ENCODE measurements around the gene CAMTA1. TPM values are rescaled to one million over a fixed set of nuclear protein-coding genes. Genes with fewer than 3 reads are reported as not detected.

Gene CAMTA1
- total RNA-seq, 1 donor from 2014 or later: 72.4 TPM

DNA sequence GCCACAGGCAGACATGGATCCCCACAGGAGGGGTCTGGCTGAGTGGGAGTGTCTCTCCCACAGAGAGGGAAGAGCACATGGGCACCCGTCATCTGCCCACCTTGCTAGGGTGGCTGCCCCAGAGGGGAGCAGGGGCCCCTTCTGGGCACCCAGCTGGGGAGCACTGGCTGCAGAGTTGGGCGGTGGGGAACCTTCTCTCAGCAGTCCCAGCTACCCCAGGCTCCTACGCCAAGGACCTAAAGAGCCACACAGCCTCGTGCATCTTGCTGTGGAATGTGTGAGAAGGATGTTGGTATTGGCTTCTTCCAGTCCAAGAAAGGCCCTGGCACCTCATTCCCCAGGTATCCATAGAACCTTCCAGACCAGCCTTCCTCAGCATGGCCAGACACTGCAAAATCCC is 735.2 kb downstream of the CAMTA1 start:
- ATAC-seq: no peak
- intact Hi-C loops (cut with DNase I): no loop called here
- DNase-seq (ENCODE audit: low spot score): no peak

DNA sequence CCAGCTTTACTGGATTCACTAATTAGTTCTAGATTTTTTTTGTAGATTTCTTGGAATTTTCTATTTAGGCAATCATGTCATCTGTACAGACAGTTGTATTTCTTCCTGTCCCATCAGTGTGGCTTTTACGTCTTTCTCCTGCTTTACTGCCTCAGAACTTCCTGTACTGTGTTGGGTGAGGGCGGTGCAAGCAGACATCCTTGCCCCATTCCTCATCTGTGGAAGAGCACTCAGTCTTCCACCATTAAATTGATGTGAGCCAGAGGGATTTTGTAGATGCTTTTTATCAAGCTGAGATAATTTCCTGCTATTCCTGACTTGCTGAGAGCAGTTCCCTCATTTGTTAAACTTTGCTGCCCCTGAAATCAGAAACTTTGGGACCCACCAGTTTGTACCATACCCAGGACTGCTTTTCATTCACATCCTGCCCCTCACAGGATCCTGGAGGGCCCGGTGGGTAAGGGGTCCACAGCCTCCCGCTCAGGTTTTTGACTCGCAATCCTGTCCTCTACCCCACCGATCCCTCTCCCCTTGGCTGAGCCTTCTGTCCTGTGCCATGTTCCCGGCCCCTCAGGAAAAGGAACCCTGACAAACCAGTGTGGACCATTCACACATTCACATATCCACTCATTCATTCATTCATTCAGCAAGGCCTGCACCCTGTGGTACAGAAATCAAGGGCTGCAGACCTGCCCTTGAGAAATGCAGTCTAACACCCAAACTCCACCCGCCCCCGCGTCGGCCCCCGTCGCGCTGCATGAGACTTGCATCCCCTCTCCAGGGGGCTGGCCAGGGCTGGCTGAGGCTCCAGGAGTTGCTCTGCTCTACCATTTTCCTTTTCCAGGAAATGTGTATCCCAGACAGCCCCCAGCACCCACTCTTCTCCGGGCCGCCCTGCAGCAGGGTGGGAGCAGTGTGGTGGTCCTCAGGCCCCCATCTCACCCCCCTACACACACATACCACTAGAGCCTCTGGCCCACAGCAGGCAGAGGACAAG is 739.4 kb downstream of the CAMTA1 start:
- intact Hi-C loops (cut with DNase I): no loop called here
- DNase-seq (ENCODE audit: low spot score) (no peak), ATAC-seq (no peak)

DNA sequence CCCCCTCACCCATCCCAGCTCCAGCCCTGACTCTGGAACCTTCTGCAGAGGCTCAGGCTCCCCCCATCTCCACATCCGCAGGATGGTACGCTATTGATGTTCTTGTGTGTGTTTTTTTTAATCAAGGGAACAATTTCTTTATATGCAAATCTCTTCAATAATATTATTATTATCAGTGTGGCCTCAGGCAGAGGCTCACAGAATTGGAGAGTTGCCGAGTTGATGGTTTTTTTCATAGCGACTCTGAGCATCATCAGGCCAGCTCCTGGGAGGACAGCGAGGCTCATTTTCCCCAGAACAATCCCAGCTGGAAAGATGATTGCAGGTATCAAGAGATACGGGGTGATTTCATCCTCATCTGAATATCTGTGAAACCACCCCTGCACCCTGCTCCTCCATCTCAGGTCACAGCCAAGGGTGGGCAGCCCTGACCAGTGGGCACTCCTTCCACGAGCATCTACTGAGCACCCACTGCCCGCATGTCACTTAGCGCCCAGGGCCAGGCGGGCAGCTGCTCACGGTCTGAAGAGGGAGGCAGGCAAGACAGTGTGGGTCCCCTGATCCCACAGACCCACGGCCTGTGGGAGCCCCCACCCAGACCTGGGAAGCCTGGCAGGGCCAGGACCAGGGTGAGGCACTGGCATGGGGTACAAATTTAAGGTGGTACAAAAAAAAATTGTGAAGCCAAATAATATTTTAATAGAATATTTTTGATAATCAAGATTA is 740.2 kb downstream of the CAMTA1 start:
- ATAC-seq: no peak

DNA sequence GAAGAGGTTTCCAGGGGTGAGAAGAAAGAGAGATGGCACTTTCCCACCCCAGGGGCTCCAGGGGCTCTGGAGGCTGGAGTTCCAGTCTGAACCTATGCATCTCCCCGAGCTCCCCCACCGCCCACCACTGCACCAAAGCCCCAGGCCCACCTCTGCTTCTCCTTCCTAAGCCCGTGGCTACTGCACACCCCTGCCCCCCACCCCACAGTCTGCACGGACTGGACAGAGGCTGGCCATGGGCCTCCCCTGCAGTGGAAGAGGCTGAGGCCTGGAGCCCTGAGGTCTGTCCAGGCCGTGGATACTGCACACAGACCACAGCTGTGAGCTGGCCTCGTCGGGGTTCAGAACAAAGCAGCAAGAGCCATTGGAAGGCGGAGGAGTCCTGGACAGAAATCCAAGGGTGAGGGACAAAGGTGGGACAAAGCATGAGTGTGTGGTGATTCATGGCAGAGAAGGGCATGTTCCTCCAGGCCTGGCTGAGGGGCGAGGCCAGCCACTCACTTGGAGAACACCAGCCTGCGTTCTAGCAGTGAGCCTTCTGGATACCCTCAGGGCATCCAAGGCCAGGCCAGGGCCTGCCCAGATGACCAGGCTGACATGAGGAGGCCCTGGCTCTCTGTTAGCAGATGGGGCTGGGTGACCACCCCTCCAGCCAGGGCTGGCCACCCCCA is 741.1 kb downstream of the CAMTA1 start:
- intact Hi-C loops (cut with DNase I): no loop called here
- ATAC-seq (no peak), DNase-seq (ENCODE audit: low spot score) (no peak)

More for the DNA sequence above, 740.2 kb downstream of the CAMTA1 start:
- no peak for DNase-seq (ENCODE audit: low spot score)
- intact Hi-C loops (cut with DNase I): no loop called here

DNA sequence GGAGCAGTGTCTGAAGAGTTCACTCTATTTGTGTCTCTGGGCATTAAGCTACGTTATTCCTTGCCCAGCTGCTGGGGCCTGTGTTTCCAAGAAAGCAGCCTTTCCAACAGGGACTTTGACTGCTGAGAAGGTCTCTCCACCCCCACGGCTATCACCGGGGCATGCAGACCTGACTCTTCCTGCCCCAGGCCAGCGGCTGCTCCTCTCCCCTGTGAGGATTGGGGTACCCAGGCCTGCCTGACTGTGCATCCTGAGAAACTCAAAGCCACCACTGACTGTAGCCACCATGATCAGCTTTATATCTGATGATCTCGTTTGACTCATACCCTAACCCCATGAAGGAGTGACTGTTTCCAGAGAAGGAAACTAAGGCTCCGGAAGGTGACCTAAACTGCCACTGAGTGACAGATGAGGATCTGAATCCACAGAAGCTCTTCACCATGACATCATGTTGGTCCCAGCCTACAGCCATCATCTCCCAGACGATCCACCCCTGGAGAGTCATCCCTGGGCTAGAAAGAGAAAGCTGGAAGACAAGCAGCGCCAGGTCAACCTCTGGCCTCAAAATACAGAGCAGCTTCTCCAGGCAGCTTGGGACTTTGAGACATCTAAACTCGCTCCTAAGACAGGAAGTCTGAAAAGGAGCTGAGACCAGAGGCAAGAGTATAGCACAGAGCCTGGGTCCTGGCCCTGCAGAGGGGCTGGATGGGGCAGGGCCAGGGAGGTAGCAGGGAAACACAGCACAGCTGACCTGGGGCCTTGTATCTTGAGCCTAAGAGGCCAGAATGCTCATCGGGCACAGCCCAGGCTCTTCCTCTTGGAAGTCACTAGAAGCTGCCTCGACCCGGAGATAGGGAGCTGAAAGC is 741.8 kb downstream of the CAMTA1 start:
- DNase-seq (ENCODE audit: low spot score) (no peak), ATAC-seq (no peak)
- intact Hi-C loops (cut with DNase I): no loop called here

DNA sequence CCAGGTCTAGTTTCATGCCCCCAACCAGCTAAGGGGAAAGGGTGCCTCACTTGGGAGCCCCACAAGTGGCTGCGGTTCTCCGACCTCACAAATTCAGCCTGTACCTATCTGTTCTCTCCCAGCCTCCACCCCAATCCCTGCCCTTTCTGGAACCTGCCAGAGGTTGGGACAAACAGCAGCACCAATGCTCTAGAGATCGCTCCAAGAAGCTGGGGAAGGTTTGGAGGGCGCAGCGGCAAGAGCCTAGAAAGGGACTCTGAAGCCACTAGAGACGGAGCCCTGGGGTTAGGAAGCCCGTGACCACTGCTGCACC is 742.4 kb downstream of the CAMTA1 start:
- intact Hi-C loops (cut with DNase I): no loop called here
- DNase-seq (ENCODE audit: low spot score): no peak

DNA sequence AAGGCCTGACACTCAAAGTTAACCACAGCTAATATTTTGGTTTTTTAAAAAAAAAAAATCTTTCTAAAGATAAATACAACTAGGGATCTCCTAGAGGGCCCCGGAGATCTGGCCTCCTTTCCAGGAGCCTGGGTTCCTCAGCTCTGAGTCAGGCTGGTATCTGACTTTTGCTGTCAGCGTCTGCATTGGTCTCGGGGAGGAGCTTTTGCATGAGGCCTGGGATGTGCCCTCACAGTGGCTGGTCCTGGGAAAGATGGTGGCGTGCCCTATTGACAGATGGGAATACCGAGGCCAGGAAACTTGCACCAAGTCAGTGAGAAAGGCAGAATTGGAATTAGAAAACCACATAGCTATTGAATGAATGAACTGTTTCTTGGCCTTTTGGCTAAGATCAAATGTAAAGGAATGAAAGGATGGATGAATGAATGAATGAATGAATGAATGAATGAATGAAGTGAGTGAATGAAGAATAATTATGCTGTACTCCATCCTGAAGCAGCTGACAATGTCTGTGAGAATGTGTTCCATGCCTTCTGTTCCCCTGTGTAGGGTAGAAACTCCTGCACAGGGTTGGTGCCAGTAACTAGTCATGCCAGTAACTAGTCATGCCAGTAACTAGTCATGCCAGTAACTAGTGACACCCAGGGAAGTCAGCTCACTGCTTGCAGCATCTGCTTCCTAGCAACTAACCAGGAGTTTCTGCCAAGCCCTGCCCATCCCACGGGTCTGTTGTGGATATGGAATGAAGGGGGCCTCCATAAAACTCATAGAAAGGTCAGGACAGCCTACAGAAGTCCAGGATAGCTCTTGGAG is 743.3 kb downstream of the CAMTA1 start:
- intact Hi-C loops (cut with DNase I): no loop called here
- no peak for DNase-seq (ENCODE audit: low spot score)
- ATAC-seq: no peak

More for the DNA sequence above, 742.4 kb downstream of the CAMTA1 start:
- ATAC-seq: no peak

DNA sequence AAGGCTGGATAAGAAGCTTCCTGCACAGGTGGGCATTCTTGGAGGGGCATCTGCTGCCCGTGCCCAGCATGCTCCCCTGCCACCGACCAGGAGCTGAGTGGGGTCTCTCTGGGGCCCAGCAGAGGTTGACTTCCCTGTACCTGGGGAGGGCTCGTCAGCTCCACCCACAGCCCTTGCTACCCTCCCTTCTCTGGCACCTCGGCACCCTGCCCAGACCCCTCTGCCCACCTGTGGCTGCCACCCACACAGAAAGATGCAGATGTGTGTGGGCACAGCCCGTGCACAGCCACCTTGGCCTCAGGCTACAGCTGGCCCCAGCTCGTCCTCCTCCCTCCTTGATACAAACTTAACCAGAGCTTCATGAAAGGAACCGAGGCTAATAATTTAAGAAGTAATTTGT is 744.7 kb downstream of the CAMTA1 start:
- no peak for DNase-seq (ENCODE audit: low spot score)

DNA sequence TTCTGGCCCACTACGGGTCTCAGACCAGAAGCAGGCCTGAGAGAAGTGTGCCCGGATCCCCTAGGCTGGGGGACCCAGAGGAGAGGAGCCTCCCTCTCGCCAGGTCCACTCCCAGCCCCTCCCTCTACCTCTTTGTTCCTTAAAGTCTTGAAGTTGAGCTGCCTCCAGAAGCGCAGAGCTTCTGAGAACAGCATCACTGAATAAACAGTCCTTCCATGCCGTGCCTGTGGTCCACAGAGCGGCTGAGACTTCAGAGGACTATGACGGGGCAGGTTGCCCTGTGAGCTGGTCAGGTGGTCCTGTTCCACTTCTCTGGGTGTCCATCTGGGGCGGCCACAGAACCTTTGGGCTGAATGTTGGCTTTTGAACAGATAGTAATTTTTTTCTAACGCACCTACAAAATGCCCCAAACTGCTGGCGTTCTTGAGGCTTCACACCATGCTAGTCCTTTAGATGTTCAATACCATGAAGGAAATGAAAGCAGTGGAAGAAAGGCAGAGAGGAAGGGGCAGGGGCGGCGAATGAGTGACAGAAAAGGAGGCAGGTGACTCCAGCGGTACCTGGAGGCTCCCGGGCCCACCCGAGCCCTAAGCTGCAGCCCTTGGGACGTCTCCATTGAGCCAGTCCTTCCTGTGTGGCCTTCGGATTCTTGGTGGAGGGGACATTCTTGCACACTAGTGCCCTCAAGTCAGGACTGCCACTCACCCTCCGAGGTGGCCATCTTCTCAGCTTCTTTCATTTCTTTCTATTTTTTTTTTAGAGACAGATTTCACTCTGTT is 746.5 kb downstream of the CAMTA1 start:
- intact Hi-C loops (cut with DNase I): no loop called here
- ATAC-seq (no peak), DNase-seq (ENCODE audit: low spot score) (no peak)

More for the DNA sequence above, 744.7 kb downstream of the CAMTA1 start:
- intact Hi-C loops (cut with DNase I): no loop called here
- ATAC-seq: no peak

DNA sequence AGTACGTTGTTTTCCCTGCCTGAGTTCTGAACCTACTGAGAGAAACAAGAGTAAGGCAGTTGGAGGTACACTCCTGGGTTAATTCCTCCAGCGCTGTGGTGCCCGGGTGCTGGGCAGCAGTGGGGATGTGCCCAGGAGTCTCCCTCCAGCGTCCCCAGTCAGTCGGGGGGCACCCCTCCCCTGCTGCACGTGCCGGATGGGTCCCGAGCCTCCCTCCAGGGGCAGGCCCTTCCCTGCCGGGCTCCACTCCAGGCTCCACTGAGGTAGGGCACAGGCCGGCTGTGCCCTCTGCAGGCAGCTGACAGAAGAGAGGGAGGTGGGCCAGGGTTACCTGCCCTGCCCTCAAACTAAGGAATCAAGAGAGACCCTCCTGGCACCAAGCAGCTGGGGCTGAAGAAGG is 747.8 kb downstream of the CAMTA1 start:
- no peak for ATAC-seq
- DNase-seq (ENCODE audit: low spot score): no peak
- intact Hi-C loops (cut with DNase I): no loop called here

DNA sequence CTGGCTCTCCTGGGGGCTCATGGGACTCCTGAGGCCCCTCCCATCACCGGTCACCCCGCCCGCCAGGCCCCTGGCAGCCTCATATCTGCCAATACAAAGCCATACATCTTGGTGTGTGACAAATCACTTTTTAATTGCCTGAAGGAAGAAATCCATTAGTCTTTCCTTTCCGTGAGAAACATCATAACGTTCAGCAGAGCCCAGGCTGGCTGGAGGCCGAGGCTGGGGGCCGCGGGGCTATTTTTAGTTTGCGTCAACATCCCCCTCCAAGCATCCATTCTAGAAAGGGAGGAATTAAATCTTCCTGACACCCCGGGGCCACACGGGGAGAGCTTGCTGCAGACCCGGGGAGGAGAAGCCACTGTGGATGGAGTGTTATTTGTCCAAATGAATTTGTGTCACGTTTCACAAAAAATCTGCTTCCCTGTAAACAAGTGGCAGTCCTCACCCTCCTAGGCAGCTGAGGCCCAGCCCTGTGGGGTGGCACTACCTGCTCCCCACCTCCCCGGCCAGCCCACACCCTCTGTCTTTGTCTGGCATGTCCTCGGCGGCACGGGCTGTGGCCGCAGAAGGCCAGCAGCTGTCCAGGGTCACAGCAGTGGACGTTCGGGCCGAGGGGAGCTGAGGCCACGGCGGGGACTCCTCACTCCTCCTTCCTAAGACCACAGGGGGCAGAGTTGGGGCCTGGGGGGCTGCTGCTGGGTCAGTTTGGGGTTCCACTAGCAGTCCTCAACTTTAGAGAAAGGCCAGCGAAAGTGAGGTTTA is 749.0 kb downstream of the CAMTA1 start:
- DNase-seq (ENCODE audit: low spot score): no peak
- no peak for ATAC-seq
- intact Hi-C loops (cut with DNase I): no loop called here

DNA sequence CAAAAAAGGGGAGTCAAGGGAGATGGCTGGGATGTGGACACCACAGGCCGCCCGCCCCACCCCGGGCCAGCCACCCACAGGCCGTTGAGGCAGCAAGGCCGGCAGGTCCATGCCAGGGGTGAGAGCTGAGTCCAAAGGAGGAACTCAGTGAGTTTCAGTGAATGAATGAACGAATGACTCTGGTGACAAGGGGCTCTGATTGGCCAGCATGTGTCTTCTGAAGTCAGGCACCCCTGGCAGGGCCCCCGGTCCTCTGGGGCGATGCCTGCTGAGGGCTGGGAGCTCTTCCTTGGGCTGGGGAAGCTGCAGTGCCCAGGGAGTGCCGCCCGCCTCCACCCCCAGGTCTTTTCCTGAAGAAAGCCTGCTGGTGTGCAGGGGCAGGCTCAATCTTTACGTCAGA is 749.8 kb downstream of the CAMTA1 start:
- intact Hi-C loops (cut with DNase I): no loop called here
- ATAC-seq (no peak), DNase-seq (ENCODE audit: low spot score) (no peak)

DNA sequence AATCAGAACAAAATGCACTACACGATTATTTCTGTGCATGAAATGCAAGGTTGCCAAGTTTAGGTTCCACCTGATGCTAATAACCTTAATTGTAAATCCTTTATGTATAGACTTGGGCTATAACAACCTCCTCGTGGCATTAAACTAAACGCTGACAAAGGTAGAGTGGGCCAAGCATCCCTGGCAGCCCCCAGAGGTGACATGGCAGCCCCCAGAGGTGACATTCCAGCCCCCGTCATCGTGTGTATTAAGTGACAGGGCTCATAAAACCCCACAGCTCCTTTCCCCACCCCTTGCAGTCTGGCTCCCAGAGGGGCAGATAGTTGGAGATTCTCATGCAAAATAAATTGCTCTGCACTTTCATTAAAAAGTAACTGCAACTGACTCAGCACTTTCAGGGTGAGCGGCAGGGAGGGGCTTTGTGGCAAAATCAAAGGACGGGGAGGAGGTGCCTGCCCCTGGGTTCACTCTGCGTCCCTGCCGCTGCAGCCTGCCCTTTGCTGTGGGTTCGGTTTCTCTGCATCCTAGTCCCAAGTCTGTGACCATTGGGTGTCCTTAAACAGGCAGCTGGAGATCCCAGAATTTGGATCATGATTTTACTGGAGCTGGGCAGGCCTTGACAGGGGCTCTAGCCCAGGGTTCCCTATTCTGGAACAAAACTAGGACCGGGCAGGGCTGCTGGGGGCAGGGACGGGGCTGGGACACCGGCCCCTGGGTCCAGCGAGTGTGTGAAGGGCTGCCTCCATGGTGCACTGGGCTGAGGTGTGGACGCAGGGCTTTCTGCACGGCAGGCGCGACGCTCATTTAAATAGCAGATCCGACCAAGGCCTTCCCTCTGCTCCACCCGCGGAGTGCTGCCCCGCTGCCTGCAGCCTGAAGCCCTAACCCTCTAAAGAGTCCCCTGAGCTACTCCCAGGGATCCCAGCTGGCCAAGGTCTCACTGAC is 751.0 kb downstream of the CAMTA1 start:
- DNase-seq (ENCODE audit: low spot score) (no peak), ATAC-seq (no peak)
- intact Hi-C loops (cut with DNase I): no loop called here

DNA sequence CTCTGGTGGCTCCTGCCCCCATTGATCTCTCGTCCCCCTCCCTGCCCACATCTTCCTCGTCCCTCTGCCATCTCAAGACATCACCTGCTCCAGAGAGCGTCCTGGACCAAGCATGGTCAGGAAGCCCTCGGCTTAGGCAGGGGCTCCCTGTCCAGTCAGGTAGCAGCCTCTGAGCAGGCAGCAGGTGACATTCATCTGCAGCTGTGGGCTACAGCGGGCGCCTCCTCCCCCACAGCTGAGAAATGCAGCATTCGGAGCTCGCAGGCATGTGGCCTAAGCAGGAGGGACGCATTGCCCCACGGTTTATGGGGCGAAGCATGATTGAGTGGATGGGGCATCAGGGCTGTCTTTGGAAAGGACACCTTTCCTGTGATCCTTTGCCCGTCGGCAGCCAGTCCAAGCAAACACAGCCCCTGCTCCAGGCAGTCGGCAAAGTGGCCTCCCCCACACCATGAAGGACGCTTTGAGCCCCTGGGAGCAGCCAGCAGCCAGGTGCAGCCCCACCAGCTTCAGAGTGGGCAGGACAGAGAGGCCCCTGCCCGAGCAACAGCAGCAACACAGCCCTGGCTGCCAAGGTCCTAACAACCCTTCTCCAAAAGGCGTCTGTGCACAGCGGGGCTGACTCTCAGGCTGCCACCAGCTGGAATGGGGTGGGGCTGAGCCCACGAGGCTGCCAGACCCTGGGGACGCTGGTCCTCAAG is 751.8 kb downstream of the CAMTA1 start:
- no peak for ATAC-seq

DNA sequence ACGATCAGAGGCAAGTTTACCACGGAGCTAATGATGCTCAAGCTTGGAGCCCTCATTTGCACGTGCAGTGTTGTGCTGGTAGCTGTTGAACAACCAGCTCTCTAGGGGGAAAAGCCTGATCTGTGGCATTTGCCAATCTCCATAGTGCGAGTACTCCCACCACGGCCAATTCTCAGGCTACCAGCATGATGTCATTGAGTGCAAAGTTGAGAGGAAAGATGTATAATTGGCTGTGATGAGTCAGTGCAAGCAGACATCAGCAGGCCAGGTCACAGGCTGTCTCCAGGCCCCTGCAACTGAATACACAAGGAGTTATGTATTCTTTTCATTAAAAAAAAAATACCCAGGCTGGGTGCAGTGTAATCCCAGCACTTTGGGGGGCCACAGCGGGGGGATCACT is 752.8 kb downstream of the CAMTA1 start:
- ATAC-seq (no peak), DNase-seq (ENCODE audit: low spot score) (no peak)
- intact Hi-C loops (cut with DNase I): no loop called here

More for the DNA sequence above, 751.8 kb downstream of the CAMTA1 start:
- no peak for DNase-seq (ENCODE audit: low spot score)
- intact Hi-C loops (cut with DNase I): no loop called here

Measured in sciatic nerve (tissue), 2 donors.